Measurements from ENCODE around the gene SLC12A4.
"Not testable (repeated sequence)": the region's sequence is repeated elsewhere in the genome, so short reads cannot be mapped to it uniquely, and the experiment has no call there.

Gene SLC12A4

DNA sequence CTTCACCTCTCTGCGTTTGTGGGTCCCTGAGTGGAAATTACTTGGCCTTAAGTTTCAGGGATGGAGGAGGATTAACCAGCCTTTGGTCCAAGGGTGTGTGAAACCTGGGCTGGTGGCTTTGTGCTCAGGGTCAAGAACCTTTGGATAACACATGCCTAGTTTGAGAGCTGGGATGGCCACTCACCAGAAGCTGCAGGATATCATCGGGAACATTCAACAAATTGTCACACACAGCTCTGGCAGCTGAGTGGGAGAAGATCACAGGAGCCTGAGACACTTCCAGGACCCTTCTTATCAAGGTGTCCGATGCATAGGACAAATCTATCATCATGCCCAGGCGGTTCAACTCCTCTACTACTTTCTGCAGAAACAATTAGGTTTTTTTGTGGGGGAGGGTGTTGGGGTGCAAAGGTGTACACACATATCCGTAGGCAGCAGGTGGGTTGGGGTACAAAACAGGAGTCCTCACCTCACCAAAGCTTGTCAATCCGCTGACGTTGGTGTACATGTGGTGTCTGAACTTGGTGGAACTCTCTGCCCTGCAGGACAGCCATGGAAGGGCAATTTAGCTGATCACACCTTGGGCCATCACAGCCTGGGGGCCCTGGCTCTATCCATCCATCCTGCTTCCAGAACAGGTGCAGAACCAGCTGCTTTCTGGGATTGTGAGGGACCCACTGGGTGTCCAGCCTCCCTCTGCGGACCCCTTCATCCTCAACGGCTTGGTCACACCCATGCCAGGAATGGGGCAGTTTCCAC lies 9.2 kb upstream of the SLC12A4 start:
- no peaks in the 10 kb centered on the region for H3K36me3 ChIP-seq (ENCODE audit: insufficient read depth, low read length)
- H3K4me3 ChIP-seq: no peak overlapping the region
- no peak overlapping the region for H3K9ac ChIP-seq (ENCODE audit: insufficient read length)
- DNase-seq (ENCODE audit: low read depth, low spot score): no peak
- H3K9me3 ChIP-seq (ENCODE audit: low read depth, low read length): no peaks in the 10 kb centered on the region
- no peak overlapping the region for H3K27ac ChIP-seq
- TF ChIP-seq EZH2 (IDR thresholded peaks at IDR 0.05) (no peak), POLR2AphosphoS5 (IDR thresholded peaks at IDR 0.05; ENCODE audit: borderline replicate concordance, low read depth, low read length) (no peak), FOXP2 (optimal IDR thresholded peaks at IDR 0.05; ENCODE audit: control extremely low read depth, extremely low read length, insufficient read depth) (no peak)

DNA sequence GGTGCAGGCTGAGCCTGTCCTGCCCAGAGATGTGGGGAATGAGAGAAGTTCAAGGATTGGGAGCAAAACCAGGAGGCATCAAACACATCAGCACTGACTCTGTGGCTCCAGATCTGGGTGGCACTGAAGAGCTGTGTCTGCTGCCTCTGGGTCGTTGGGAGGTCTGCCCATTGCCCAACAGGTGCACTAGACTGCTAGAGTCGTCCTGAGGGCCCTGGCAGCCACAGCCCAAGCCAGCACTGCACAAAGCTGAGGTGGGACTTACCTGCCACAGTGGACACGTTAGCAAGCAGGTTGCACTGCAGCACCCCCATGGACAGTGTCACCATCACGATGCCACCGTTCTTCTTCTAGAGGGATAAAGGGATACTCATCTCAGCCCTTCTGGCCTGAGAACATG lies 8.6 kb upstream of the SLC12A4 start:
- no peak for DNase-seq (ENCODE audit: low read depth, low spot score)
- no peaks in the 10 kb centered on the region for H3K36me3 ChIP-seq (ENCODE audit: insufficient read depth, low read length)
- H3K4me3 ChIP-seq: no peak overlapping the region
- no peaks in the 10 kb centered on the region for H3K9me3 ChIP-seq (ENCODE audit: low read depth, low read length)
- TF ChIP-seq FOXP2 (optimal IDR thresholded peaks at IDR 0.05; ENCODE audit: control extremely low read depth, extremely low read length, insufficient read depth) (no peak), EZH2 (IDR thresholded peaks at IDR 0.05) (no peak), POLR2AphosphoS5 (IDR thresholded peaks at IDR 0.05; ENCODE audit: borderline replicate concordance, low read depth, low read length) (no peak)
- H3K27ac ChIP-seq: no peak overlapping the region
- no peak overlapping the region for H3K9ac ChIP-seq (ENCODE audit: insufficient read length)

DNA sequence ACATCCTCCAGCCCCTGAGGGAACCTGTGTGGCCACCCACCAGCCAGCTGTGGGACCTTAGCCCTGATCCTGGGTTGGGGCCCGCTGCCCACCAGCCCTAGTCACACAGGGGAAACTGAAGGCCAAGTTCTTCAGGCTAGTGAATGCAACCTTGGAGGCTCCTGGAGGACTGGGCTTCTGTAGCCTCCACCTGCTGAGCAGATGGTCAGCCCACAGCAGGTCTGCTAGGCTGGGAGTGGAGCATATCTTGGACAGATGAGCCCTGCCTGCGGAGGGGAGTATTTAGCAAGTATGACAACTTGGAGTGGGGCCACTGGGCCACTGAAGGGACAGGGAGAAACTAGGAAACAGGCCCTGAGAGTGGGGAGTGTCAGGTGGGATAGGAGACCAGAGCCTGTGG lies 7.8 kb upstream of the SLC12A4 start:
- Histone ChIP-seq H3K27ac (no peak overlapping the region), H3K9me3 (ENCODE audit: low read depth, low read length) (no peaks in the 10 kb centered on the region), H3K4me3 (no peak overlapping the region), H3K9ac (ENCODE audit: insufficient read length) (no peak overlapping the region), H3K36me3 (ENCODE audit: insufficient read depth, low read length) (no peaks in the 10 kb centered on the region)
- no peak for TF ChIP-seq POLR2AphosphoS5 (IDR thresholded peaks at IDR 0.05; ENCODE audit: borderline replicate concordance, low read depth, low read length)
- TF ChIP-seq FOXP2 (optimal IDR thresholded peaks at IDR 0.05; ENCODE audit: control extremely low read depth, extremely low read length, insufficient read depth): no peak
- TF ChIP-seq EZH2 (IDR thresholded peaks at IDR 0.05): no peak
- no peak for DNase-seq (ENCODE audit: low read depth, low spot score)

DNA sequence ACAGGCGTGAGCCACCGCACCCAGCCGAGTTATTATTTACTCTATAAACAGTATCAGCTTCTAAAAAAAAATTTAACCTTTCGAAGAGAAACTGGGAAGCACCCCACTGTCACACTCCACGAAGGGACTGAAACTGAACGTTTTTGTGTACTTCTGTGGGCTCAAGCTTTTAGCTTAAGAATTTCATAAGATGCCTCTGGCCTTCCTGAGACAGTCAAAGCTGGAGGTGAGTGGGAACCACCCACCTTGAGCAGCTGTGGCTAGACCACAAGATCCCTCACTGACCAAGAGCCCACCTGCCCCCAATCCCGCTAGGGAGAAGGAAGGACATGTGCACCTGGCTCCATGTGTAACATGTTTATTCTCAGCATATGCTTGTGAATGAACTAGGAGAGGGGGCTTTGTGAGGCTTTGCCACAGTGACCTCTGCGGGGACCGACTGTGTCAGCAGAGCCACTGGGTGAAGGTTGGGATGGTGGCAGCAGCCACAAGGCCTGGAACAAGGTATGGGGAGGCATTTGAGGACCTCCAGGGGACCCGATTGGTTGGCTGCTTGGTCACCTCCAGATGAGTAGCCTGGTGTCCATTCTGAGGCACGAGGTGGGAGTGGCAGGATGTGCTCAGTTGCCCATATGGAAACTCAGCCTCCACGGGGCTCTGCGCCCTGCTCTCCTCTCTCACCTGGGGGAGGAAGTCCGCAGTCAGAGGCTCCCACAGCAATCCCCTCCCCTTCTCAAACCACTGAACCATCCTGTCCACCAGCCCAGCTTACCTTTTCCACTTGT lies 7.1 kb upstream of the SLC12A4 start:
- no peaks in the 10 kb centered on the region for H3K9me3 ChIP-seq (ENCODE audit: low read depth, low read length)
- no peak for DNase-seq (ENCODE audit: low read depth, low spot score)
- no peak overlapping the region for H3K4me3 ChIP-seq
- no peaks in the 10 kb centered on the region for H3K36me3 ChIP-seq (ENCODE audit: insufficient read depth, low read length)
- no peak overlapping the region for H3K9ac ChIP-seq (ENCODE audit: insufficient read length)
- no peak for TF ChIP-seq FOXP2 (optimal IDR thresholded peaks at IDR 0.05; ENCODE audit: control extremely low read depth, extremely low read length, insufficient read depth)
- TF ChIP-seq EZH2 (IDR thresholded peaks at IDR 0.05): no peak
- no peak for TF ChIP-seq POLR2AphosphoS5 (IDR thresholded peaks at IDR 0.05; ENCODE audit: borderline replicate concordance, low read depth, low read length)
- no peak overlapping the region for H3K27ac ChIP-seq

DNA sequence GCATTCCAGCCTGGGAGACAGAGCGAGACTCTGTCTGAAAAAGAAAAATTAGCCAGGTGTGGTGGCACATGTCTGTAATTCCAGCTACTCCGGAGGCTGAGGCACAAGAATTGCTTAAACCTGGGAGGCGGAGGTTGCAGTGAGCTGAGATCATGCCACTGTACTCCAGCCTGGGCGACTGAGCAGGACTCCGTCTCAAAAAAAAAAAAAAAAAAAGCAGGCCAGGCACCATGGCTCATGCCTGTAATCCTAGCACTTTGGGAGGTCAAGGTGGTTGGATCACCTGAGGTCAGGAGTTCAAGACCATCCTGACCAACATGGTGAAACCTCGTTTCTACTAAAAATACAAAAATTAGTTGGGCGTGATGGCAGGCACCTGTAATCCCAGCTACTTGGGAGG lies 3.8 kb upstream of the SLC12A4 start:
- not testable (repeated sequence) for H3K4me3 ChIP-seq; H3K9me3 ChIP-seq (ENCODE audit: low read depth, low read length); H3K9ac ChIP-seq (ENCODE audit: insufficient read length); H3K27ac ChIP-seq; DNase-seq (ENCODE audit: low read depth, low spot score); H3K36me3 ChIP-seq (ENCODE audit: insufficient read depth, low read length)

DNA sequence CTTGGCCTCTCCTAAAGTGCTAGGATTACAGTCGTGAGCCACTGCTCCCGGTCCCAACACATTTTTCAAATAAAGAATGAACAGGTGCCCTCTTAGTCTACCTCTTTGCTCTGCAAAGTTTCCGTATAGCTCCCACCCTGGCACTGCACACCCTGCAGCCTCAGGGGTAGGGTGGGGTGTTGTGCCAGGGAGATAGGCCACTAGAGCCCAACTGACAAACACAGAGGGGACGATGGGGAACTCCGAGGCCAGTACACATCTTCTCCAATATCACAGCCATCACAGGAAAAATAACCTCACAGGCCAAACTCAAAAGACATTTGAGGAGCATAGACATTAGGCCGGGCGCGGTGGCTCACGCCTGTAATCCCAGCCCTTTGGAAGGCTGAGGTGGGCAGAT lies 2.7 kb upstream of the SLC12A4 start:
- no peak for TF ChIP-seq FOXP2 (optimal IDR thresholded peaks at IDR 0.05; ENCODE audit: control extremely low read depth, extremely low read length, insufficient read depth)
- no peak for TF ChIP-seq EZH2 (IDR thresholded peaks at IDR 0.05)
- no peak for TF ChIP-seq POLR2AphosphoS5 (IDR thresholded peaks at IDR 0.05; ENCODE audit: borderline replicate concordance, low read depth, low read length)
- Histone ChIP-seq H3K9ac (ENCODE audit: insufficient read length) (no peak overlapping the region), H3K4me3 (no peak overlapping the region), H3K9me3 (ENCODE audit: low read depth, low read length) (no peaks in the 10 kb centered on the region), H3K36me3 (ENCODE audit: insufficient read depth, low read length) (no peaks in the 10 kb centered on the region), H3K27ac (no peak overlapping the region)
- DNase-seq (ENCODE audit: low read depth, low spot score): no peak

DNA sequence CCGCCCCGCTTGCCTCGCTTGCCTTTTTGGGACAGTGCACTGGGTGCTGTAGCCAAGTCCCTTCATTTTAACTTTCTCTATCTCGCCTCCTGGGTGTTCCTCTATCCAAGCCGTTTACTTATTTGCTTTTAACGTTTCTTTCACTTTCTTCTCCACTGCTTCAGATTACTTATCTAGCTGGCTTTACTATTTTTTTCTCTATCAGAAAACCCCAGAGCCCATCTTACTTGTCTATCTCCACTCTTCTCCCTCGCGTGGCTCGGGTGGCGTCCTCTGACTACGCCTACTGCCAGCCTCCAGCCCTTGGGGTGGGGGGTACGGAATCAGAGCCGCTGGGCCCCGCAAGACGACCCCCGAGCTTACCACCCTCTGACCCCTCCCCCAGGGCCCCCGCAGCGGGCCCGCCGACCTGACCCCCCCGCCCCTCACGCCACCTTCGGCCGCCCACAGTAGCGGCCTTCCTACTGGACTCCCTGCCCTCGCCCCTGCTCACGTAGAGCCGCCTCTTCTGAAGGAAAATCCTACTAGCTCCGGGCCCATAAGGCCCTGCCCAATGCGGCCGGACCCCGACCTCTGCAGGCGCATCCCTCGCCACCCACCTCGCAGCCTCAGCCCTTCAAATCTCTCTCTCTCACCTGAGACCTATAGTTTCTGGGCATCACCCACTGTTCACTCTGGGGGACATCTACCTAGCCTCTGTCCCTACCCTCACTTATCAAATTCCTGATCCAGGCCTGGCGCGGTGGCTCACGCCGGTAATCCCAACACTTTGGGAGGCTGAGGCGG lies 1.0 kb upstream of the SLC12A4 start:
- Histone ChIP-seq H3K9me3 (ENCODE audit: low read depth, low read length) (no peaks in the 10 kb centered on the region), H3K9ac (ENCODE audit: insufficient read length) (no peak overlapping the region), H3K27ac (no peak overlapping the region), H3K36me3 (ENCODE audit: insufficient read depth, low read length) (no peaks in the 10 kb centered on the region), H3K4me3 (no peak overlapping the region)
- DNase-seq (ENCODE audit: low read depth, low spot score): no peak
- TF ChIP-seq FOXP2 (optimal IDR thresholded peaks at IDR 0.05; ENCODE audit: control extremely low read depth, extremely low read length, insufficient read depth) (no peak), POLR2AphosphoS5 (IDR thresholded peaks at IDR 0.05; ENCODE audit: borderline replicate concordance, low read depth, low read length) (no peak), EZH2 (IDR thresholded peaks at IDR 0.05) (no peak)

DNA sequence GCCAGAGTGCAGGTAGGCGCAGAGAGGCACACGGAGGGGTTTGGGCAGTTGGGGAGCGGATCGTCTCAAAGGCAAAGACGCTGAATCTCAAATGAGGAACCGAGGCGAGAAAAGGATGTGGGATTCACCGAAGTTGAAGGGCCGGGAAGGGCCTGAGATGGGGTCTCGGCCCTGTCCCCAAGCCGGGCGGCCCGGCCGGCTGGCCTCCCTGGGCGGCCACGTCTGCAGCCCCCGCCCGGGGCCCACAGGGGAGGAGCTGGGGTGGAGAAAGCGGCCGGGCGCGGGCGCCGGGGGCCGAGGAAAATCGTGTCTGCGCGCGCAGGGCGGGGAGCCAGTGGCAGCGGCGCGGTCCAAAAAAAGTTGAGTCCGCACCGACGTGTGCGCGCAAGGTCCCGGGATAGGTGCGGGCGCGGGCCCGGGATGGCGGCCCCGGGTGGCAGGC lies 458 bp downstream of the SLC12A4 start:
- Histone ChIP-seq H3K36me3 (ENCODE audit: insufficient read depth, low read length) (no peaks in the 10 kb centered on the region), H3K27ac (no peak overlapping the region), H3K9me3 (ENCODE audit: low read depth, low read length) (no peaks in the 10 kb centered on the region), H3K4me3 (peak overlapping the region; percentile 76), H3K9ac (ENCODE audit: insufficient read length) (peak overlapping the region; percentile 47)
- DNase-seq (ENCODE audit: low read depth, low spot score): no peak
- TF ChIP-seq FOXP2 (optimal IDR thresholded peaks at IDR 0.05; ENCODE audit: control extremely low read depth, extremely low read length, insufficient read depth) (no peak), POLR2AphosphoS5 (IDR thresholded peaks at IDR 0.05; ENCODE audit: borderline replicate concordance, low read depth, low read length) (no peak), EZH2 (IDR thresholded peaks at IDR 0.05) (no peak)
